ENCODE results near the gene CHI3L2.

The CHI3L2 gene

GRCh38 chr1:111201275-111202090, 26.0 kb upstream of the CHI3L2 start:
- Histone ChIP-seq H3K9ac (0 out of 2 replicates have a peak overlapping the region, but pooled peaks have one; percentile 23), H3K27ac (peak overlapping the region; percentile 65)

GRCh38 chr1:111202366-111202706, 25.2 kb upstream of the CHI3L2 start:
- no peaks in the 10 kb centered on the region for H4K20me1 ChIP-seq
- peak overlapping the region; percentile 99 for H3K27ac ChIP-seq
- H3K9me3 ChIP-seq: no peaks in the 10 kb centered on the region
- no peaks in the 10 kb centered on the region for H3K27me3 ChIP-seq
- H3K4me1 ChIP-seq: peaks cover 87% of the 10 kb centered on the region
- TF ChIP-seq Cebpa-rat (IDR thresholded peaks at IDR 0.05): no peak
- H3K36me3 ChIP-seq: peaks cover 20% of the 10 kb centered on the region
- H3K9ac ChIP-seq: no peak overlapping the region
- H3K4me2 ChIP-seq: peak overlapping the region; percentile 88
- no peak overlapping the region for H3K4me3 ChIP-seq

More at GRCh38 chr1:111201275-111202090, 26.0 kb upstream of the CHI3L2 start:
- no peaks in the 10 kb centered on the region for H4K20me1 ChIP-seq
- H3K9me3 ChIP-seq: no peaks in the 10 kb centered on the region
- H3K27me3 ChIP-seq: no peaks in the 10 kb centered on the region
- peak overlapping the region; percentile 88 for H3K4me2 ChIP-seq
- H3K4me3 ChIP-seq: no peak overlapping the region
- peaks cover 28% of the 10 kb centered on the region for H3K36me3 ChIP-seq
- no peak for TF ChIP-seq Cebpa-rat (IDR thresholded peaks at IDR 0.05)
- H3K4me1 ChIP-seq: peaks cover 78% of the 10 kb centered on the region

DNA sequence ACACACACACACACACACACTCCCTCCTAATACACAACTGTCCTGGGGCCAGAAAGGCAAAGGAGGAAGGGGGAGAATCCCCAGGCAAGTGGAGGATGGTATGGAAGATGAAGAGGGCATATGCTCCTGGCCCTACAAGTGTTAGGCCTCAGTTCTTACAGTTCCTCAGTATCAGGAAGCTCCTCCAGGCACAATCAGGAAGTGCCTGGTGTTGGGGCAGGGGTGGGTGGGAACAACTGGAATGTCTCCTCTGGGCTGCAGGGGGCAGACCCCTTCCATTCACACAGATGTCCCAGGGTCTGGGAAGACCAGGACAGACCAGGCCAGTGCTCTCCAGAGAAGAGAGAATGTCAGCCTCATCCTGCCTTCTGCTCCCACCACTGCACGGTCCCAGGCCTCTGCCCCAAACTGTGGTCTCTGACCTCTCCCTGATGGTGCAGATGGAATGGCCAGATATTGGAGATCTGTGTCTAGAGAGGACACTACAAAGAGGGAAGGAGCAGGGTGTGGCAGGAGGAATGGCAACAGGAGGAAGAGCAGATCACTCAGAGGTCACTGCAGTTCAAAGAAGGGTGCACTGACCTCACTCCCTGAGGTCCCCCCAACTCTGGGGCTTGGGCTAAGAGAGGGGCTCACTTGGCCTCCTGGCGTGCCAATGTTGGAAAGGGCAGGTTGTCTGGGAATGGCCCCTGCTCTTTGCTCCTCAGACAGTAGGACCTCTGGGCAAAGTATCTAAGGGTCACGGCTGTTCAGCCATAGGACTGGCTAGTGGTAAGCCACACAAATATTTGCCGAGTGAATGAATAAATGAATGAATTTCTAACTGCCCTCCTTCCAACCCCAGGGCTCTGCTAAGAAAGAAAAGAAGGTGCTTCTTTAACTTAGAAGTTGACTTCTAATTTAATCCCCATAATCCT, 24.5 kb upstream of the CHI3L2 start:
- no peak for TF ChIP-seq Cebpa-rat (IDR thresholded peaks at IDR 0.05)
- peak overlapping the region; percentile 99 for H3K27ac ChIP-seq
- H3K4me3 ChIP-seq: peak overlapping the region; percentile 76
- no peaks in the 10 kb centered on the region for H3K9me3 ChIP-seq
- H3K27me3 ChIP-seq: no peaks in the 10 kb centered on the region
- peaks cover 15% of the 10 kb centered on the region; the same call in 1 of the 2 replicates for H3K36me3 ChIP-seq
- peak overlapping the region; percentile 96 for H3K9ac ChIP-seq
- peaks cover 84% of the 10 kb centered on the region for H3K4me1 ChIP-seq
- no peaks in the 10 kb centered on the region for H4K20me1 ChIP-seq
- H3K4me2 ChIP-seq: peak overlapping the region; percentile 88

DNA sequence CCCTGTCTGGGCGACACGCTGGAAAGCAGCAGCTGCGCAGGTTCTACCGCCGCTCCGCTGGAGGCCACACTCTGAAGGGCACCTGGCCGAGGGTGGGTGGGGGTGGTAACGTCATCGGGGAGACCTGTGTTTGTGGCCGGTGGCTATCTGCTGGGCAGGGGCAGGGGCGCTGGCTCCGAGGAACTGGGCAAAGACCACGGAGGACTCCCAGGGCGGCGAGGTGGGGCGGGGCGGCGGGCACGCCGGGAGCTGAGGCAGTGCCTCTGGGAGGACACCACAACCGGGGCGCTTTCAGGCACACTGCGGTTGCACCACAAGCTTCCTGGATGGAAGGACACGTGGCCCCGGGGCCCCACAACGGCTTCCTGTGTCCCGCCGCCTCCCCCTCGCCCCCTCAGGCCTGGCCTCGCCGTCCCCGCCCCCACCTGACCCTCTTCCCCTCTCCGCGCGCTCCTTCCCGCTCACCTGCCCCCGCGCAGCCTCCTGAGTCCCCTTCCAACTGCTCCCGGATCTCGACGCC, 23.8 kb upstream of the CHI3L2 start:
- no peaks in the 10 kb centered on the region for H4K20me1 ChIP-seq
- peak overlapping the region; percentile 96 for H3K9ac ChIP-seq
- H3K36me3 ChIP-seq: peaks cover 8% of the 10 kb centered on the region; the same call in 1 of the 2 replicates
- no peaks in the 10 kb centered on the region for H3K27me3 ChIP-seq
- H3K4me3 ChIP-seq: peak overlapping the region; percentile 76
- TF ChIP-seq Cebpa-rat (IDR thresholded peaks at IDR 0.05): no peak
- H3K9me3 ChIP-seq: no peaks in the 10 kb centered on the region
- H3K4me1 ChIP-seq: peaks cover 87% of the 10 kb centered on the region
- peak overlapping the region; percentile 88 for H3K4me2 ChIP-seq
- H3K27ac ChIP-seq: peak overlapping the region; percentile 99

GRCh38 chr1:111204201-111204982, 23.1 kb upstream of the CHI3L2 start:
- peak overlapping the region; percentile 76 for H3K4me3 ChIP-seq
- H4K20me1 ChIP-seq: no peaks in the 10 kb centered on the region
- H3K36me3 ChIP-seq: peaks cover 2% of the 10 kb centered on the region; the same call in 1 of the 2 replicates
- peak overlapping the region; percentile 88 for H3K4me2 ChIP-seq
- H3K9me3 ChIP-seq: no peaks in the 10 kb centered on the region
- H3K9ac ChIP-seq: peak overlapping the region; percentile 96
- peak overlapping the region; percentile 99 for H3K27ac ChIP-seq
- H3K27me3 ChIP-seq: no peaks in the 10 kb centered on the region
- no peak for TF ChIP-seq Cebpa-rat (IDR thresholded peaks at IDR 0.05)
- peaks cover 81% of the 10 kb centered on the region for H3K4me1 ChIP-seq

- peaks cover 74% of the 10 kb centered on the region for H3K4me1 ChIP-seq
- H3K36me3 ChIP-seq: no peaks in the 10 kb centered on the region
- H4K20me1 ChIP-seq: no peaks in the 10 kb centered on the region
- no peak for TF ChIP-seq Cebpa-rat (IDR thresholded peaks at IDR 0.05)
- H3K9me3 ChIP-seq: no peaks in the 10 kb centered on the region
- H3K27me3 ChIP-seq: no peaks in the 10 kb centered on the region
- peak overlapping the region; percentile 96 for H3K9ac ChIP-seq
- peak overlapping the region; percentile 88 for H3K4me2 ChIP-seq
- H3K27ac ChIP-seq: peak overlapping the region; percentile 99
- H3K4me3 ChIP-seq: peak overlapping the region; percentile 76
Measured at GRCh38 chr1:111204983-111205713, 22.4 kb upstream of the CHI3L2 start.

- H3K4me1 ChIP-seq: peaks cover 68% of the 10 kb centered on the region
- H3K27ac ChIP-seq: peak overlapping the region; percentile 99; the same call in 1 of the 2 replicates
- H3K27me3 ChIP-seq: no peaks in the 10 kb centered on the region
Measured at GRCh38 chr1:111205714-111206050, 21.8 kb upstream of the CHI3L2 start.

DNA sequence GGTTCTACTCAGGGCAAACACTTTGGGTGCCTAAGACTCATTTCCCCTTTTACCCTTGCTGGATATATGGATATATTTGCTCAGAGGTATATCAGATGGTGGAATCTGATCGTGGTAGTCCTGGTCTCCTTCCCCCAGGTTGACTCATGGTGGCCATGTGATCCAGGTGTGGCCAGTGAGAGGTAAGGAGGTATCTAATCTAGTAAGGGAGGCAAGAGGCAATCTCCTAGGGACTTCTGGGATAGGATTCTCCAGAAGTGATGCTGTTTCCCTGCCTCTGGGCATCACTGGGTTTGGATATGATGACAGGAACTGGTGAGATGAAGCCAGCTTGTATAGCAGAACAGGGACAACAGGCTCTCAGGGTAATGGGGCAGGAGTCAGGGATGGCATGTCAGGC, 18.6 kb upstream of the CHI3L2 start:
- no peaks in the 10 kb centered on the region for H4K20me1 ChIP-seq
- H3K27me3 ChIP-seq: no peaks in the 10 kb centered on the region
- no peak overlapping the region for H3K9ac ChIP-seq
- H3K9me3 ChIP-seq: no peaks in the 10 kb centered on the region
- H3K4me2 ChIP-seq: no peak overlapping the region; the same call in 1 of the 2 replicates
- H3K4me3 ChIP-seq: no peak overlapping the region
- H3K27ac ChIP-seq: no peak overlapping the region
- no peaks in the 10 kb centered on the region for H3K36me3 ChIP-seq
- peaks cover 60% of the 10 kb centered on the region for H3K4me1 ChIP-seq
- no peak for TF ChIP-seq Cebpa-rat (IDR thresholded peaks at IDR 0.05)

More at GRCh38 chr1:111205714-111206050, 21.8 kb upstream of the CHI3L2 start:
- H3K4me2 ChIP-seq: peak overlapping the region; percentile 88
- no peak overlapping the region for H3K4me3 ChIP-seq
- no peaks in the 10 kb centered on the region for H3K36me3 ChIP-seq
- no peak overlapping the region for H3K9ac ChIP-seq
- TF ChIP-seq Cebpa-rat (IDR thresholded peaks at IDR 0.05): no peak
- no peaks in the 10 kb centered on the region for H3K9me3 ChIP-seq
- H4K20me1 ChIP-seq: no peaks in the 10 kb centered on the region
